Measurements from ENCODE around the gene OR6X1. TPM values are rescaled to one million over a fixed set of nuclear protein-coding genes. Genes with fewer than 3 reads are reported as not detected.

The OR6X1 gene, protein sequence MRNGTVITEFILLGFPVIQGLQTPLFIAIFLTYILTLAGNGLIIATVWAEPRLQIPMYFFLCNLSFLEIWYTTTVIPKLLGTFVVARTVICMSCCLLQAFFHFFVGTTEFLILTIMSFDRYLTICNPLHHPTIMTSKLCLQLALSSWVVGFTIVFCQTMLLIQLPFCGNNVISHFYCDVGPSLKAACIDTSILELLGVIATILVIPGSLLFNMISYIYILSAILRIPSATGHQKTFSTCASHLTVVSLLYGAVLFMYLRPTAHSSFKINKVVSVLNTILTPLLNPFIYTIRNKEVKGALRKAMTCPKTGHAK
- not detected in 2 replicates for polyA plus RNA-seq (2011; rRNA removed)
- not detected in 2 replicates for polyA minus RNA-seq (2011; rRNA and poly(A)+ RNA removed)

GRCh38 chr11:123754101-123754568 is at the start of gene OR6X1:
TSS of gene OR6X1 (minus strand) at chr11:123754518. CDS start at chr11:123754518, 0 bp downstream.
- POLR2A ChIA-PET: no interaction called here

DNA sequence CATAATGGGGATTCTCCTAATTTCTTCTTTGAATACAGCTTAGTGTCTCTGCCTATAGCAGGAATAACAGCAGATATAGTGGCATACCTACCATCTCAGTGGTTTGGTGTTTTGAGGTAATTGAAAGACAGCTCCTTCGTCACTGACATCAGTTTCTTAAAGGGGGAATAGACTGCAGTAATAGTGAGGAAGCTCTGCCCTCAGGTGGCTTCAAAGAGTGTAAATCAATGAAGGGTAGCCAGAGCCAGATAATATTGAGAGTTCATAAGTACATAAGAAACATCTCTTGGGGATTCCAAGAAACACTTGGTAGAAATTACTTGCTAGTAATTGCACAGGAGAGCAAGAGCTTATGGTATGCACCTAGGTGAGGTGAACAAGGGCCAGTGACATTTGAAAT is 47.4 kb upstream of the OR6X1 start:
- no peaks in the 10 kb centered on the region for H3K36me3 ChIP-seq (ENCODE audit: control insufficient read depth, insufficient read depth, low read length)
- no peaks in the 10 kb centered on the region for H3K27me3 ChIP-seq (ENCODE audit: control insufficient read depth, insufficient read depth, low read length)
- DNase-seq (ENCODE audit: low read depth): no peak
- POLR2A ChIA-PET: no interaction called here
- no peak overlapping the region for H3K4me3 ChIP-seq (ENCODE audit: low read depth, low read length)
- CTCF ChIA-PET: no interaction called here
- TF ChIP-seq, protein P1, sequence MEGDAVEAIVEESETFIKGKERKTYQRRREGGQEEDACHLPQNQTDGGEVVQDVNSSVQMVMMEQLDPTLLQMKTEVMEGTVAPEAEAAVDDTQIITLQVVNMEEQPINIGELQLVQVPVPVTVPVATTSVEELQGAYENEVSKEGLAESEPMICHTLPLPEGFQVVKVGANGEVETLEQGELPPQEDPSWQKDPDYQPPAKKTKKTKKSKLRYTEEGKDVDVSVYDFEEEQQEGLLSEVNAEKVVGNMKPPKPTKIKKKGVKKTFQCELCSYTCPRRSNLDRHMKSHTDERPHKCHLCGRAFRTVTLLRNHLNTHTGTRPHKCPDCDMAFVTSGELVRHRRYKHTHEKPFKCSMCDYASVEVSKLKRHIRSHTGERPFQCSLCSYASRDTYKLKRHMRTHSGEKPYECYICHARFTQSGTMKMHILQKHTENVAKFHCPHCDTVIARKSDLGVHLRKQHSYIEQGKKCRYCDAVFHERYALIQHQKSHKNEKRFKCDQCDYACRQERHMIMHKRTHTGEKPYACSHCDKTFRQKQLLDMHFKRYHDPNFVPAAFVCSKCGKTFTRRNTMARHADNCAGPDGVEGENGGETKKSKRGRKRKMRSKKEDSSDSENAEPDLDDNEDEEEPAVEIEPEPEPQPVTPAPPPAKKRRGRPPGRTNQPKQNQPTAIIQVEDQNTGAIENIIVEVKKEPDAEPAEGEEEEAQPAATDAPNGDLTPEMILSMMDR (IDR thresholded peaks at IDR 0.05; ENCODE audit: insufficient read depth, low read depth, low read length): no peak

More at GRCh38 chr11:123754101-123754568, at the start of gene OR6X1:
- CTCF ChIA-PET: no interaction called here
- Histone ChIP-seq H3K36me3 (ENCODE audit: control insufficient read depth, insufficient read depth, low read length) (no peaks in the 10 kb centered on the region), H3K27me3 (ENCODE audit: control insufficient read depth, insufficient read depth, low read length) (no peaks in the 10 kb centered on the region), H3K4me3 (ENCODE audit: low read depth, low read length) (no peak within 1 kb of the TSS)
- no peak for DNase-seq (ENCODE audit: low read depth)
- TF ChIP-seq, protein P1 (IDR thresholded peaks at IDR 0.05; ENCODE audit: insufficient read depth, low read depth, low read length): no peak

DNA sequence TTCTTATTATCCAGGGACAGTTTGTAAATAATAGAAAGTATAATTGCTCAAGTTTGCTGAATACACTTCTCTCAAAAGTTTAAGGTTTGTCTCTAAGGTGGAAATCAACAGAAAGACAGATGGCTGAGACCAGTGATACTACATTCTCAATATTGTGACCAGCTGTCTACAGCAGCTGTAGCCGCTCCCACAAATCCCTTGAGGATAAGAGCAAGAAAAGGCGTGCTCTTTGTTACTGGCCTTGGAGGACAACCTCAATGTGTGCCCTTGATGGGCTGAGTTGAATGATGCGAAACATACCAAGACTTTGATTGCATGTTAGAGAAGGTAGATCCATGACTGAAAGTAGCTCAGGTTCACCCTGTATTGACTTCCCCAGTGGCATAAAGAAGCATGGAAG is 45.7 kb upstream of the OR6X1 start:
- DNase-seq (ENCODE audit: low read depth): no peak
- CTCF ChIA-PET: no interaction called here
- H3K4me3 ChIP-seq (ENCODE audit: low read depth, low read length): no peak overlapping the region
- TF ChIP-seq, protein P1 (IDR thresholded peaks at IDR 0.05; ENCODE audit: insufficient read depth, low read depth, low read length): no peak
- no peaks in the 10 kb centered on the region for H3K27me3 ChIP-seq (ENCODE audit: control insufficient read depth, insufficient read depth, low read length)
- H3K36me3 ChIP-seq (ENCODE audit: control insufficient read depth, insufficient read depth, low read length): no peaks in the 10 kb centered on the region
- POLR2A ChIA-PET: no interaction called here

- ChIA-PET CTCF (interaction anchor here (0.6 kb wide), 1 partner anchor 697 kb away, joined by 5 read pairs; no protein-coding TSS in a partner anchor), POLR2A (no interaction called here)
- H3K36me3 ChIP-seq (ENCODE audit: control insufficient read depth, insufficient read depth, low read length): no peaks in the 10 kb centered on the region
- H3K27me3 ChIP-seq (ENCODE audit: control insufficient read depth, insufficient read depth, low read length): no peaks in the 10 kb centered on the region
- no peak for DNase-seq (ENCODE audit: low read depth)
- TF ChIP-seq, protein P1 (IDR thresholded peaks at IDR 0.05; ENCODE audit: insufficient read depth, low read depth, low read length): no peak
- H3K4me3 ChIP-seq (ENCODE audit: low read depth, low read length): no peak overlapping the region
These were observed 45.1 kb upstream of the OR6X1 start for GRCh38 chr11:123799438-123799837.

DNA sequence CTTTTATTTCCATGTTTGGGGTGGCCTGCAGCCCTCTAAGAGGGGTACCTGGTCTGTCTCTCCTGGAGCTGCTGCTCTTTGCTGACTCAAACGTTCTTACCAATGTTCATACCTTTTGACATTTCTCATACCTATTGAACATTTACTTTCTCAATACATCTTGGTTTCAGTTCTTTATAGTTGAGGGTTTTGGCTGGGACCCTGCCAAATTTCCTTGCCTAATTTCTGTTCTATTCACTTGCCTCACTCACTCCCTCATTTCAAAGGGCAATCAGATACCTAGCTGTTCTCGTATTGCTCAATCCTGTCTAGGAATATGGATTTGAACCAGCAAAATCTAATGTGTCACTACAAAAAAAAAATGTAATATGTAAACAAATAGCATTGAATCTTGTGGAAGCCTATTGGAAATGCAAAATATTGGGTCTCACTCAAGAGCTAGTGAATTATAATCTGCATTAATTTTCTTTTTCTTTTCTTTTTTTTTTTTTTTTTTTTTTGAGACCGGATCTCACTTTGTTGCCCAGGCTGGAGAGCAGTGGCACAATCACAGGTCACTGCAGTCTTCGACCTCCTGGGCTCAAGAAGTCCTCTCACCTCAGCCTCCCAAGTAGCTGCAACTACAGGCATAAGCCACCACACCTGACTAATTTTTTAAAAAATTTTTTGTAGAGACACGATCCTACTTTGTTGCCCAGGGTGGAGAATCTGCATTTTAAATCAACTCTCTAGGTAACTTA is 44.4 kb upstream of the OR6X1 start:
- Histone ChIP-seq H3K27me3 (ENCODE audit: control insufficient read depth, insufficient read depth, low read length) (no peaks in the 10 kb centered on the region), H3K36me3 (ENCODE audit: control insufficient read depth, insufficient read depth, low read length) (no peaks in the 10 kb centered on the region), H3K4me3 (ENCODE audit: low read depth, low read length) (no peak overlapping the region)
- CTCF ChIA-PET: interaction anchor here (0.6 kb wide), 1 partner anchor 698 kb away, joined by 5 read pairs; no protein-coding TSS in a partner anchor
- DNase-seq (ENCODE audit: low read depth): no peak
- TF ChIP-seq, protein P1 (IDR thresholded peaks at IDR 0.05; ENCODE audit: insufficient read depth, low read depth, low read length): no peak
- POLR2A ChIA-PET: no interaction called here

Measured in BJ (cell line).